GM18517 (cell line): Measurements from ENCODE around the gene UBE2G1.
"Not testable (repeated sequence)": the region's sequence is repeated elsewhere in the genome, so short reads cannot be mapped to it uniquely, and the experiment has no call there.

Experiments used
- ATAC-seq: cut with Tn5 transposase; IDR thresholded peaks from one replicate; pipeline ENCODE4 v1.9.1; 2021; ENCODE audit warnings: mild to moderate bottlenecking, moderate library complexity; ENCODE audit not compliant: unreplicated experiment

UBE2G1 gene, protein sequence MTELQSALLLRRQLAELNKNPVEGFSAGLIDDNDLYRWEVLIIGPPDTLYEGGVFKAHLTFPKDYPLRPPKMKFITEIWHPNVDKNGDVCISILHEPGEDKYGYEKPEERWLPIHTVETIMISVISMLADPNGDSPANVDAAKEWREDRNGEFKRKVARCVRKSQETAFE

DNA sequence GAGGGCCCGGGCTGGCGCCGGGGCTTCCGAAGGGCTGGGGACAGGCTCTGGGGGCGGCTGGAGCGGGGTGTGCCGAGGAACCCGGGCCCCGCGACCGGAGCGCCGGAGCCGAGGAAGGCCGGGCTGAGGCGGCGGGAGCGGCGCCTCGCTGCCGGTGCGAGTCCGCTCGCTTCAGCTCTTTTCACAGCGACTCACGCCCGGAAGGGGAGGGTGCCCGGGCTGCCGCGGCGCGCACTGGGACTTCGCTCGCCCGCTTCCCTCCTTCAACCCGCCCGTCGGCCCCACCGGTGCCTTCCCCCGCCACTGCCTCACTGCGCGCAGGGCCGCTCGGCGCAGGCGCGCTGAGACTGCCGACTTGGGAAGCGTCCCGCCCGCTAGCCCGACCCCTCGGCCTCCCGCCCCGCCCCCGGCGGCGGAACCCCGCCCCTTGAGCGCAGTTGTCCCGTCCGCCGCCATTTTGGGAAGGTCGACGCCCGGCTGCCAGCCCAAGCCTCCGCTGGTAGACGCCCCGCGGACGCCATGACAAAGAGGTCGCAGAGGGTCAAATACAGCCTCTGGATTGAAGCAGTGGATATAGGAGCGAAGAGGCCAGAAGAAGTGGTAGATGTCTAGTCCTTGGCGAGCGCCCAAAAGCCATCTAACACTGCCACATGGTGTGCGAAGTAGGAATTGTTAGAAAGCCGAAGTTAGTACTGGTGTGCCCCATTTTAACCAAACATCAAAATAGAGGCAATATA is at the start of gene UBE2G1:
TSS of gene UBE2G1 (minus strand) at position 349 of the 737 bp plus-strand sequence. CDS start 359 bp downstream, outside the sequence.
- ATAC-seq: peak; percentile 67

DNA sequence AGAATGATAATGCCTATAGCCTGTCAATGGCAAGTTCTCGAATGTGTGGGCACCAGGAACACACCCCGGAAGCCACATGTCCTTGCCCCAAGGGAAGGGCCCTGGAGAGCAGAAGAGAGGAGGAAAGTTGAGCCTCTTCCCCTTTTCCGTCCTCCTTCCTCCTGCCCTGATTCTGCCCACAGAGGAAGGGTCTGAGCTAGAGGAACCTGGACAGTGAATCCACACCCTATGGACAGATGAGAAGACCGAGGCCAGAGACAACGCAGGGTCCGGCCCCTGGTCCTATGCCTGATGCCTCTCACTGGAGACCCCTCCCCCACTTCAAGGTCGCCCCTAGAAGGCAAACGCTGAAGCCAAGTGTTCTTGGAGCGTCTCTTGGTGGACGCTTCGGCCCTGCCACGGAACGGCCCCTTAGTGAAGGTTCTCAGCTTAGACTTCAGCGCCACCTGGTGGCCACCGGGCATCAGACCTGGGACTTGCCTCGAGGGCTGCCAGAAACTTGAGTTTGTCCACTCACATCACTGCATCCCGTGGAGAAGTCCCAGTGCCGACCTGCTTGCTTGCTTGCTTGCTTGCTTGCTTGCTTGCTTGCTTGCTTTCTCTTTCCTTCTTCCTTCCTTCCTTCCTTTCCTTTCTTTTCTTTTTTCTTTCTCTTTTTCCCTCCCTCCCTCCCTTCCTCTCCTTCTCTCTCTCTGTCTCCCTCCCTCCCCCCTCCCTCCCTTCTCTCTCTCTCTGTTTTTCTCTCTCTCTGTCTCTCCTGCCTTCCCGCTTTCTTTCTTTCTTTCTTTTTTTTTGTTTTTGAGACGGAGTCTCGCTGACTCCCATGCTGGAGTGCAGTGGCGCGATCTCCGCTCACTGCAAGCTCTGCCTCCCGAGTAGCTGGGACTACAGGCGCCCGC is 46.7 kb upstream of the UBE2G1 start:
- ATAC-seq: no peak

DNA sequence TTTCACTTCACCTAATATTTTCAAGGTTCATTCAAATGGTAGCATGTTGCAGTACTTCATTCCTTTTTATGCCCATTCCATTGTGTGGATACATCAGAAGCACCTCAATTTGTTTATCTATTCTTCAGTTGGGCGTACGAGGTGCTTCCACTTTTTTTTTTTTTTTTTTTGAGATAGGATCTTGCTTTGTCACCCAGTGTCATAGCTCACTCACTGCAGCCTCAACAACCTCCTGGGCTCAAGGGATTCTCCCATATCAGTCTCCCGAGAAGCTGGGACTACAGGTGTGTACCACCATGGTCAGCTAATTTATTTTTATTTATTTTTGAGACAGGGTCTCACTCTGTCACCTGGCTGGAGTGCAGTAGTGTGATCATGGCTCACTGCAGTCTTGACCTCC is 44.7 kb upstream of the UBE2G1 start:
- ATAC-seq: no peak

DNA sequence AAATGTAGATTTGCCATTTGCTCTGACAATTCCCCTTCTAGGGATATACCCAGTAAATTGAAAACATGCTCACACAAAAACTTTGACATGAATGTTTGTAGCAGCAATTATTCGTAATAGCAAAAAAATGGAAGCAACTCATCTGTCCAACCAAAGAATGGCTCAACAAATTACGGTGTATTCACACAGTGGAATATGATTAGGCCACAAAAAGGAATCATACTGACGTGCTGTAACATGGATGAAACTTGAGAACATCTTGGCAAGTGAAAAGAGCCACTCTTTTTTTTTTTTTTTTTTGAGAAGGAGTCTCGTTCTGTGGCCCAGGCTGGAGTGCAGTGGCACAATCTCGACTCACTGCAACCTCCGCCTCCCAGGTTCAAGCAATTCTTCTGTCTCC is 43.2 kb upstream of the UBE2G1 start:
- no peak for ATAC-seq

DNA sequence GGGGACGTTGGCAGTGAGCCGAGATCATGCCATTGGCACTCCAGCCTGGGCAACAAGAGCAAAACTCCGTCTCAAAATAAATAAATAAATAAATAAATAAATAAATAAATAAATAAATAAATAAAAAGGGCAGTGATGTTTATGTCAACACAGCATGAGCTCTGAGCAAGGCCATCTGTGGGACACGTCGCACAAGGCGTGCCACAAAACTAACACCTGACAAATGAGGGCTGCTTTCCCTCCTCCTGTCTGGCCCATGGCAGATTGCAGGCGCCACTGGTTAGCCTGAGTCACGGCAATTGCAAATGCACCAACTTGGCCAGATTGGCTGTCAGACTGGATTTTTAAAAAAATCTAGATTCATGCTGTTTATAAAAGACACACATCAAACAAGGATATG is 41.4 kb upstream of the UBE2G1 start:
- no peak for ATAC-seq

DNA sequence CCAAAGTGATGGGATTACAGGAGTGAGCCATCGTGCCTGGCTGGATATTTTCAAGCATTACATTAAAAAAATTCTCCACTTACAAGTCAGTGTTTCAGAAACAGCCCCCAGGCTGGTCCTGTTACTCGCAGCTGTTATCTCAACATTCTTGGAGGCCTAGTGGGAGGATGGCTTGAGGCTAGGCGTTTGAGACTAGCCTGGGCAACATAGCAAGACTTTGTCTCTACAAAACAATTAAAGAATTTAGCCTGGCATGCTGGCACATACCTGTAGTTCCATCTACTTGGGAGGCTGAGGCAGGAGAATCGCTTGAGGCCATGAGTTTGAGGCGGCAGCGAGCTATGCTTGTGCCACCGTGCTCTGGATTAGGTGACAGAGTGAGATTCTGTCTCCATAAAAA is 40.7 kb upstream of the UBE2G1 start:
- no peak for ATAC-seq

DNA sequence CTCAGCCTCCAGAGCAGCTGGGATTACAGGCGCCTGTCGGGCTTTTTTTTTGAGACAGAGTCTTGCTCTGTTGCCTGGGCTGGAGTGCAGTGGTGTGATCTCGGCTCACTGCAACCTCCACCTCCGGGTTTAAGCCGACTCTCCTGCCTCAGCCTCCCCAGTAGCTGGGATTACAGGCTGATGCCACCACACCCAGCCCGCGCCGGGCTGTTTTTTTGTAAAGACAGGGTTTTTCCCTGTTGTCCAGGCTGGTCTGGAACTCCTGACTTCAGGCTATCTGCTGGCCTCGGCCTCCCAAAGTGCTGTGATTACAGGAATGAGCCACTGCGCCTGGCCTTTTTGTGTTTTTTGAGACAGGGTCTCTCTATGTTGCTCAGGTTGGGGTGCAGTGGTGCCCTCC is 39.9 kb upstream of the UBE2G1 start:
- ATAC-seq: no peak

DNA sequence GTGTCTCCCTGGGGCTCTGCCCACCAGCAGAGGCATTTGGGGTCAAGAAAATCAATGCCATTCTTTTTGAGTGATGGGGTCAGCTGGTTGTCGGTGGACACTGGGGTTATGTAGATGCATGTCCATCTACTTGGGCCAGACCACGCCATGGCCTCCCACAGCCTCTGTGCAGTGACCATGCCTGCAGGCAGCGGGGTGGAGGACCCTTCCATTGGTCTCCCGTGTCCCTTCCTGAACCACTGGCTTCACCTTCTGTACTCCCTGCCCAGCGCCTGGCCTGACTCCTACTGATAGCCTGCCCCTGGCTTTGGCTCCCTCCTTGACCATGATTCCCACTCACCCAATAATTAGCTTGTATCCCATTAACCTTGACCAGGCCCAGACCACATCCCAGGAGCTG is 39.2 kb upstream of the UBE2G1 start:
- no peak for ATAC-seq

DNA sequence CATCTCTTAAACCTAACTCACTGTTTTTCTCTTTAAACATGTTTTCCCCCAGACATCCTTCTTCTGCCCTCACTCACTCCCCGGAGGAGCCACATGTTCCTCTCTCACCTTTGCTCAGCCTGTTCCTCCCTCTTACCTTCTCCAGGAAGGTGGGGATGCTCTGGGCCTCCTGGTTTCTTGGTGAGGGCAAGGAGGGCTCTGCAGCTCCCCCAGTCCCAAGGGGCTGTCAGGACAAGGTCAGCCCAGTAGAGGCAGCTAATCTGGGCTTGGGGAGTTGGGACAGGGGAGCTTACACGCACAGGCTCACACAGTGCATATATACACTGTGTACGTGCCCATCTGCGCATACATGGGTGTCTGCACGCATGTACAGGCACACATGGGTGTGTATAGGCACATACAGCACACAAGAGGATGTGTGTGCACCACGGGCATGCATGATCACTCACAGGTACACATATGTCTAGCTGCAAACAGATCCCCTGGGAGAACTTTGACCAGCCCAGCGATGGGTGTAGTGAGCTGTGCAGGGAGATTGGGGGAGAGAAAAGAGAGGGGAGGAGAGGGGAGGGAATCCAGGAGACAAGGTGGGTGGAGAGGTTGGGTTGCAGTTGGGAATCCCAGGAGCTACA is 38.7 kb upstream of the UBE2G1 start:
- no peak for ATAC-seq

DNA sequence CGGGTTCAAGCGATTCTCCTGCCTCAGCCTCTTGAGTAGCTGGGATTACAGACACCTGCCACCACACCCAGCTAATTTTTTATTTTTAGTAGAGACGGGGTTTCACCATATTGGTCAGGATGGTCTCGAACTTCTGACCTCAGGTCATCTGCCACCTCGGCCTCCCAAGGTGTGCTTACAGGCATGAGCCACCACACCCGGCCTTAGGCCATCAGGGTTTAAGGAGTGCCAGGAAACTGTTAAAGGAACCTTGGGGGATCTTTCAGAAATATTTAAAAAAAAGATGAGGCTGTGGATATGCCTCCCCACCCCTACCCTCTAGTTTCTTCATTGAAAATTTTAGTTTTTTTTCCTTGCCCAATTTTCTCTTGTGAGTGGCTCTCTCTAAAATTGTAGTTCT is 31.4 kb upstream of the UBE2G1 start:
- ATAC-seq: no peak

DNA sequence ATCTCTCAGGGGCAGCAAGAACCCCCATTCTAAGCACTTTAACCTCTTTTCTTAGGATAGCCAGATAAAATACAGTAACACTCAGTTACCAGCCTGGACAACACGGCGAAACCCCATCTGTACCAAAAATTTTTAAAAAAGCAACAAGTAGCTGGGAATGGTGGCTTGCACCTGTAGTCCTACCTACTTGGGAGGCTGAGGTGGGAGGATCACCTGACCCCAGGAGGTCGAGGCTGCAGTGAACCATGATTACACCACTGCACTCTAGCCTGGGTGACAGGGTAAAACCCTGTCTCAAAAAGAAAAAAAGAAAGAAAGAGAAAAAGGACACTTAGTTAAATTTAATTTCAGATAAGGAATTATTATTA is 28.6 kb upstream of the UBE2G1 start:
- no peak for ATAC-seq

DNA sequence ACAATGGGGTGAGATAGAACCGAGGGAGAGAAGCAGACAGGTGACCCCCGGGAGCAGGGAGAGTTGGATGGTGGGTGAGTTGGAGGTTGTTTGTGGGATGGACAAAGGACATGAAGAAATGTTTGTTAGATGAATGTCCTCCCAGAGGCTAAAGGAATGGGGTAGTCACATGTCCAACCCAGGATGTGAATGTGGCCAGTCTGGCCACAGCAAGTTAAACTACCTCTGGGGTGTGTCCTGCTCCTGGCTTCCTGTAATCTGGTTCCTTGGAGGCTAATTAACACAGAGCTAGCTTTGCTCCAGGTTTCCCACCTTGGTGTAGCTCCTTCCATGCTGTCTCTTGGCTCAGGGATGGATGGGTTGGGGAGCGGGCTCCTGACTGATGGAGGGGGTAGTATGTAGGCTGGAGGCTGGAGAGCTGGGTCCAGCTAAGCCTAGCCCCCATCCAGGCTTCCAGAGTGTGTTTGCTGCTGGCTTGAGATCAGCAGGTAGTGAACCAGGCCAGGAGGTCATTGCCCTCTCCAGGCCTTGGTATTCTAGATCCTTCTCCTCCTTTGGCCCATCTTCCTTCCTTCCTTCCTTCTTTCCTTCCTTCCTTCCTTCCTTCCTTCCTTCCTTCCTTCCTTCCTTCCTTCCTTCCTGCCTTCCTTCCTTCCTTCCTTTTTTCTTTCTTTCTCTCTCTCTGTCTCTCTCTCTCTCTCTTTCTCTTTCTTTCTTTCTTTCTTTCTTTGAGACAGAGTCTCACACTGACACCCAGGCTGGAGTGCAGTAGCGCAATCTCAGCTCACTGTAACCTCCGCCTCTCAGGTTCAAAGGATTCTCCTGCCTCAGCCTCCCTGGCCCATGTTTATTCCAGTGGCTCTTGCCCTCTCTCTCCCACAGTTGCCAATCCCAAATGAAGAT is 28.0 kb upstream of the UBE2G1 start:
- ATAC-seq: no peak

DNA sequence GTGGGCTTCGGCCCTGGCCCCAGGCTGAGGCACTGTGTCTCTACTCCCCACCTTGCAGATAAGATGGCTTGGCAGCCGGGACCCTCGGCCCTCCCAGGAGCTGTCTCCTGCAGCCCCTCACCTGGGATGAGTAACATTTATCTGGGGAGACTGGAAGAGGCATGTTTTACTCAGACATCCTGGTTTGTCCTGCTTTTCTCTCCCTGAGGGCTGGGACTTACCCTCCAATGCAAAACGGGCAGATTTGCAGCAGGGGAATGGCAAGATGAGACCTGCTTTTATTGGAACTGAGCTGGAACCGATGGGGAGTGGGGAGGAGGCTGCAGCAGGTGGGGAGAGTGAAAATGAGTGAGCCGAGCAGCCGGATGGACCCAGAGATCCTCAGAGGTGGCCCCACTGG is 27.3 kb upstream of the UBE2G1 start:
- ATAC-seq: no peak

DNA sequence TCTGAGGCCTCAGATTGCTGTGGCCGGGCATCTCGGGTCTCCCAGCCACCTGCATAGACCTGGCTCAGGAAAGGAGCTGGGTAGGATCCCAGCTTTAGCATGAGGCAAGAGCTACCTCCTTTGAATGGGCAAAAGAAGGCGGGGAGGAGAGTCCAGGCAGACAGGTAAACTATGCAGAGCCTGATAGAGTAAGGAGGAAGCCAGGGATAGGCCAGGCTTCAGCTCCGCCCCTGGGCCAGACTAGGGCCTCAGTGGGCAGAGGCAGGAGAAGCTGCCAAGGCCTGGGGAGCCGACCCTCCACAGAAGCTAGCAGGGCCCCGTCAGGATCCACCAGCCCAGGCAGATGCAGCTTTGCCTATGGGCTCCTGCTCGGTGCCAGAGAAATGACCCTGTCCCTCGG is 22.6 kb upstream of the UBE2G1 start:
- ATAC-seq: no peak

DNA sequence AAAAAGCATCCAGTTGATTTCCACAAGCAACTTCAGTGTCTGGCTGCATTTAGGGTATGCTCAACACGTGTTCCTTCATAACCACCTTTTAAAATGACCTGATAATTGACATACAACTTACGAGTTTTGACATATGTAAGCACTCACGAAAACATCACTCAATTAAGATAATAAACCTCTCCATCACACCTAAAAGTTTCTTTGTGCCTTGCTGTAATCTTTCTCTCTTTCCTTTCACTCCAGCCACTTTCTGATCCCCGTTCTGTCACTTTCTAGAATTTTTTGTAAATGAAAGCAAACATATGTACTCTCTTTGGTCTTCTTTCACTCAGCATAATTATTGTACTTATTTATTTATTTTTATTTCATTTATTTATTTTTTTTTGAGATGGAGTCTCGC is 20.7 kb upstream of the UBE2G1 start:
- no peak for ATAC-seq

DNA sequence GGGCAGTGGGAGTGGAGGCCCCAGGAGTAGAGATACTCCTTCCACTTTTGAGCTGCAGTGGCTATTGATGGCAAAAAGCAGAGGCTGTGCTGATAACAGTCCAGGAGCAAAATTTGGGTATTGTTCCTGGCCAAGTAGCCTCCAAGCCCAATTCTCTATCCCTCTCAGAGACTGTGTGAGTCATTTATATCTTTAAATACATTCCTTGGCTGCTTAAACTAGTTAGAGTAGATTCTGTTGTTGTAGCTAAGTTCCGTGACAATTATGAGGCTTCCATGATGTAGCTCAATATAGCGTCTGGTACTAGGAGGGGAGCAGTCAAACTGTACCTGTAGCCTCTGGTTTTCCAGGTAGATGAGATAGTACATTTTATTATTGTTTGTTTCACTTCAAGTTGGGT is 19.9 kb upstream of the UBE2G1 start:
- no peak for ATAC-seq

DNA sequence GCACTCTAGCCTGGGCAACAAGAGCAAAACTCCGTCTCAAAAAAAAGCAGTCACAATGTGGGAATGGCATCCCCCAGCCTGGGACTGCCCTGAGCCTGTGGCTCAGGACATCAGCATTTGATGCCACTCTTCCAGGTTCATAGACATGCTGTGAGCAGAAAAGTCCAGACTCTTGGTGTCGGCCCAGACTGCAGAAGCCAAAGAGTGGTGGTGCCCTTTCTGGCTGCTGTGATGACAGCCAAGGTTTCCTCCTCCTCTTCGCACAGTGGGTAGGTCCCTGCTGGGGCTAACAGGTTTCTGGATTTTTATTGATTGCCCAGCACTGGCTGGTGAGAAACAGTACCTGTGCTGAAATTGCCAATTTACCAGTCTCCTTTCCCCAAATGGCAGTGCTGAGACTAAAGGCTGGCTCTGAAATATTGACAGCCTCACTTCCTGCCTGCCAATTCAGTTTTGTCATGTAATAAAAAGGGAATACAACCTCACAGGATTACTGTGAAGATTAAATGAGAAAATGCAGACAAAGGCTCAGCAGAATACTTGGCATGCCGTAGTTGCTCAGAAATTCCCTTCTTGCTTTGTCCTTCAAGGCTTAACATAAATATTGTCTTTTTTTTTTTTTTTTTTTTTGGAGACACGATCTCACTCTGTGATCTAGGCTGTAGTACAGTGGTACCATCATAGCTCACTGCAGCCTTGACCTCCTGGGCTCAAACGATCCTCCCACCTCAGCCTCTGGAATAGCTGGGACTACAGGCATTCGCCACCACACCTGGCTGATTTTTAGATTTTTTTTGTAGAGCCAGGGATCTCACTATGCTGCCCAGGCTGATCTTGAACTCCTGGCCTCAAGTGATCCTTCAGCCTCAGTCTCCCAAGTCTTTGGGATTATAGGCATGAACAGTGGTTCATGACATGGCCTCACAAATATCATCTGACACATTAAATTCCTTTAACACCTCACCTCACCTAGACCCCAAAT is 15.5 kb upstream of the UBE2G1 start:
- ATAC-seq: no peak

DNA sequence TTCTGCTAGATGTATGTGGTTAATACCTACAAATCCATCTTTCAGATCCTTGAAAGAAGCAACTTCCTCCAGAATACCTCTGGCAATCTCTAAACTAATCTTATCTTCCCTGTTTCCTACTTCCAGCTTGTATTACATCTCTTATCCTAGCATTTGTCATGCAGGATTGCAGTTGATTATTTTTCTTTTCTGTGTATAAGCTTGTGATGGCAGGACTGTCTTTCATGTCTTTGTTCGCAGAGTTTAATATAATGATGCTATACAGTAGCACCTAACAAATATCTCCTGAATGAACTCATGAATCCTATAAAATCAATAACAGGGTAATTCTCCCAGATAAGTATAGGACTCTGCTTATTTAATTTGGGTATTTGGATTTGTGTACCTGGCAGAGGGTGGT is 12.2 kb upstream of the UBE2G1 start:
- ATAC-seq: no peak

DNA sequence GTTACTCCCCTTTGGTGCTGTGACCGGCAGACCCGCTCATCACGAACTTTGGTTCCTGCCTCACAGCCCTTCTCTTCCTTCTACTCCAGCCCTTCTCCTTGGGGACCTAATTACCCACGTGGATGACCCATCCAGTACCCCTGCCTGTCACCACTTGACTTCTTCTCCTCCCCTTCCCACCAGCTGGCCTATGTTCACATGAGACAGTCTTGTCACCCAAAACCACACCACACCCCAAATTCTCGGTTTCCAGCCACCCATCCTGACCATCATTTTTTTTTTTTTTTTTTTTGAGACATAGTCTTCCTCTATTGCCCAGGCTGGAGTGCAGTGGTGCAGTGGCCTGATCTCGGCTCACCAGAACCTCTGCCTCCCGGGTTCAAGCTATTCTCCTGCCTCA is 10.8 kb upstream of the UBE2G1 start:
- not testable (repeated sequence) for ATAC-seq
